HepG2 (cell line): ENCODE data around the gene U2SURP. TPM values are rescaled to one million over a fixed set of nuclear protein-coding genes. Genes with fewer than 3 reads are reported as not detected.

ENCODE experiments used
- AKAP8 ChIP-seq: sonication (generic); formaldehyde crosslinking; IDR thresholded peaks from 2 replicates; pipeline ENCODE4 v1.5.1; 2020; ENCODE audit warnings: mild to moderate bottlenecking, missing genetic modification reagents
- FOXJ3 ChIP-seq: sonication (generic); formaldehyde crosslinking; IDR thresholded peaks from 2 replicates; pipeline ENCODE4 v1.4.0; 2020; ENCODE audit warnings: missing genetic modification reagents, mild to moderate bottlenecking, borderline replicate concordance
- GLI4 ChIP-seq: sonication (generic); formaldehyde crosslinking; IDR thresholded peaks from 2 replicates; pipeline ENCODE4 v1.5.1; 2020; ENCODE audit warnings: missing genetic modification reagents, mild to moderate bottlenecking, moderate library complexity, borderline replicate concordance
- HIVEP1 ChIP-seq: sonication (generic); formaldehyde crosslinking; IDR thresholded peaks from 2 replicates; pipeline ENCODE4 v1.4.0; 2020; ENCODE audit warnings: mild to moderate bottlenecking, missing genetic modification reagents
- HMG20A ChIP-seq: IDR thresholded peaks from 2 replicates; pipeline ENCODE4 v1.6.1; 2016; ENCODE audit warnings: borderline replicate concordance
- MTF1 ChIP-seq: sonication (generic); formaldehyde crosslinking; IDR thresholded peaks from 2 replicates; pipeline ENCODE4 v1.5.0; 2020; ENCODE audit warnings: missing genetic modification reagents
- RBFOX2 ChIP-seq: fragments of 200-400 bp; formaldehyde crosslinking; IDR thresholded peaks from 2 replicates; pipeline ENCODE4 v1.6.1; 2017; ENCODE audit warnings: low read depth, mild to moderate bottlenecking, low read length
- SNAPC4 ChIP-seq: sonication (generic); formaldehyde crosslinking; IDR thresholded peaks from 2 replicates; pipeline ENCODE4 v1.4.0; 2020; ENCODE audit warnings: mild to moderate bottlenecking, missing genetic modification reagents
- TEAD3 ChIP-seq: optimal IDR thresholded peaks from 2 replicates; pipeline ENCODE3; 2016; ENCODE audit warnings: borderline replicate concordance
- TFDP2 ChIP-seq: sonication (generic); formaldehyde crosslinking; IDR thresholded peaks from 2 replicates; pipeline ENCODE4 v1.4.0; 2020; ENCODE audit warnings: missing genetic modification reagents
- ZFP82 ChIP-seq: sonication (generic); formaldehyde crosslinking; IDR thresholded peaks from 2 replicates; pipeline ENCODE4 v1.5.1; 2020; ENCODE audit warnings: mild to moderate bottlenecking, missing genetic modification reagents, borderline replicate concordance
- ZFY ChIP-seq: sonication (generic); formaldehyde crosslinking; IDR thresholded peaks from 2 replicates; pipeline ENCODE4 v1.4.0; 2020; ENCODE audit warnings: missing genetic modification reagents
- ZNF605 ChIP-seq: sonication (generic); formaldehyde crosslinking; IDR thresholded peaks from 2 replicates; pipeline ENCODE4 v1.8.0; 2022; ENCODE audit warnings: mild to moderate bottlenecking, missing genetic modification reagents
- ZNF740 ChIP-seq: sonication (generic); formaldehyde crosslinking; IDR thresholded peaks from 2 replicates; pipeline ENCODE4 v1.4.0; 2020; ENCODE audit warnings: missing genetic modification reagents
- ZSCAN20 ChIP-seq: sonication (generic); formaldehyde crosslinking; IDR thresholded peaks from 2 replicates; pipeline ENCODE4 v1.4.0; 2020; ENCODE audit warnings: missing genetic modification reagents, mild to moderate bottlenecking, borderline replicate concordance
- polyA plus RNA-seq, 8 experiments: library from polyadenylated mRNA; depleted of rRNA in 3 of 8; stranded (reverse) in 7 of 8; unstranded in 1 of 8; fragments of >200 nt; fragmentation: Illumina TruSeq in 4 of 8; extraction: Trizol in 4 of 8; gene quantifications; 2 replicates each; pipeline versions ENCODE4 v1.2.1 to v1.2.3, GENCODE V29; 2011 to 2016; ENCODE audit warnings: low read depth in 4 of 8, missing spikeins in 1 of 8, mixed read lengths in 1 of 8; ENCODE audit not compliant: insufficient read depth in 1 of 8
- total RNA-seq, 5 experiments: library from RNA; depleted of rRNA; stranded (reverse); fragments of >200 nt; fragmentation: Illumina TruSeq; extraction: Trizol; gene quantifications; 2 replicates each; pipeline ENCODE4 v1.2.3, GENCODE V29; 2016; ENCODE audit warnings: low read depth in 1 of 5
- TF ChIP-seq, protein P1 (sequence below): sonication (generic); formaldehyde crosslinking; IDR thresholded peaks from 2 replicates; pipeline ENCODE4 v1.4.0; 2020; ENCODE audit warnings: missing genetic modification reagents, borderline replicate concordance
- TF ChIP-seq, protein P2 (sequence below): sonication (generic); formaldehyde crosslinking; IDR thresholded peaks from 2 replicates; pipeline ENCODE4 v1.5.0; 2020; ENCODE audit warnings: missing genetic modification reagents, mild to moderate bottlenecking, borderline replicate concordance

The U2SURP gene
- total and polyA plus RNA-seq, 2 of the 13 experiments (the other 11 are each of a cell fraction or from before 2014, with no cell fraction given), result 55.9 to 173 TPM

- TF ChIP-seq HIVEP1 (CRISPR knock-in tag), result peak; percentile 64; the same call in 1 of the 2 replicates
- peak; percentile 25; the same call in 1 of the 2 replicates for TF ChIP-seq RBFOX2
- no peak for TF ChIP-seq FOXJ3 (CRISPR knock-in tag)
- peak; percentile 71; the same call in 1 of the 2 replicates for TF ChIP-seq MTF1
- no peak for TF ChIP-seq ZNF605 (CRISPR knock-in tag)
- peak; percentile 70; the same call in 1 of the 2 replicates for TF ChIP-seq ZFY (CRISPR knock-in tag)
- no peak for TF ChIP-seq SNAPC4
- TF ChIP-seq AKAP8, result no peak
- TF ChIP-seq GLI4 (CRISPR knock-in tag), result no peak
- TF ChIP-seq ZNF740 (CRISPR knock-in tag), result peak; percentile 48; the same call in 1 of the 2 replicates
- no peak for TF ChIP-seq HMG20A
- TF ChIP-seq TFDP2 (CRISPR knock-in tag), result peak; percentile 78
- TF ChIP-seq ZSCAN20 (CRISPR knock-in tag), result peak; percentile 79; the same call in 1 of the 2 replicates
- peak; percentile 80; the same call in 1 of the 2 replicates for TF ChIP-seq ZFP82
- peak; percentile 11 for TF ChIP-seq TEAD3 (CRISPR knock-in tag)
- TF ChIP-seq, protein P1, sequence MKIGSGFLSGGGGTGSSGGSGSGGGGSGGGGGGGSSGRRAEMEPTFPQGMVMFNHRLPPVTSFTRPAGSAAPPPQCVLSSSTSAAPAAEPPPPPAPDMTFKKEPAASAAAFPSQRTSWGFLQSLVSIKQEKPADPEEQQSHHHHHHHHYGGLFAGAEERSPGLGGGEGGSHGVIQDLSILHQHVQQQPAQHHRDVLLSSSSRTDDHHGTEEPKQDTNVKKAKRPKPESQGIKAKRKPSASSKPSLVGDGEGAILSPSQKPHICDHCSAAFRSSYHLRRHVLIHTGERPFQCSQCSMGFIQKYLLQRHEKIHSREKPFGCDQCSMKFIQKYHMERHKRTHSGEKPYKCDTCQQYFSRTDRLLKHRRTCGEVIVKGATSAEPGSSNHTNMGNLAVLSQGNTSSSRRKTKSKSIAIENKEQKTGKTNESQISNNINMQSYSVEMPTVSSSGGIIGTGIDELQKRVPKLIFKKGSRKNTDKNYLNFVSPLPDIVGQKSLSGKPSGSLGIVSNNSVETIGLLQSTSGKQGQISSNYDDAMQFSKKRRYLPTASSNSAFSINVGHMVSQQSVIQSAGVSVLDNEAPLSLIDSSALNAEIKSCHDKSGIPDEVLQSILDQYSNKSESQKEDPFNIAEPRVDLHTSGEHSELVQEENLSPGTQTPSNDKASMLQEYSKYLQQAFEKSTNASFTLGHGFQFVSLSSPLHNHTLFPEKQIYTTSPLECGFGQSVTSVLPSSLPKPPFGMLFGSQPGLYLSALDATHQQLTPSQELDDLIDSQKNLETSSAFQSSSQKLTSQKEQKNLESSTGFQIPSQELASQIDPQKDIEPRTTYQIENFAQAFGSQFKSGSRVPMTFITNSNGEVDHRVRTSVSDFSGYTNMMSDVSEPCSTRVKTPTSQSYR (CRISPR knock-in tag), result peak; percentile 84
- TF ChIP-seq, protein P2, sequence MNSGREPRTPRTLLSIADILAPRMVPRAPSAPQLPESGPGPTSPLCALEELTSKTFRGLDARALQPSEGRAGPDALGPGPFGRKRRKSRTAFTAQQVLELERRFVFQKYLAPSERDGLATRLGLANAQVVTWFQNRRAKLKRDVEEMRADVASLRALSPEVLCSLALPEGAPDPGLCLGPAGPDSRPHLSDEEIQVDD (CRISPR knock-in tag), result no peak
These were observed 37.6 kb upstream of the U2SURP start, which contains the start of gene PAQR9 (continued) for GRCh38 chr3:142963516-142964448.
